Transverse colon (tissue), 4 donors: ENCODE data around the gene COL1A1. TPM values are rescaled to one million over a fixed set of nuclear protein-coding genes. Genes with fewer than 3 reads are reported as not detected.
A peak's percentile ranks its signal among the peaks of the same experiment; 100 is the strongest.

ENCODE experiments used
- DNase-seq: peaks from one replicate; pipeline ENCODE4 v3.0.0-alpha.2; 2019
- H3K27ac ChIP-seq, 4 donors: fragments of 200-600 bp; sonication (generic); 2 replicates each; pipeline ENCODE4 v1.5.1; 2016 to 2018; ENCODE audit warnings: inconsistent platforms in 4 of 4
- H3K27me3 ChIP-seq: fragments of 200-600 bp; sonication (generic); 2 replicates; pipeline ENCODE4 v1.5.1; 2017; ENCODE audit warnings: inconsistent platforms
- H3K36me3 ChIP-seq, 4 donors: fragments of 200-600 bp; sonication (generic); 2 replicates each; pipeline ENCODE4 v1.5.1; 2017 to 2019; ENCODE audit warnings: inconsistent platforms in 4 of 4
- H3K4me1 ChIP-seq, 4 donors: fragments of 200-600 bp; sonication (generic); 2 replicates each; pipeline ENCODE4 v1.5.1; 2017 to 2020; ENCODE audit warnings: inconsistent platforms in 4 of 4
- H3K4me3 ChIP-seq, 4 donors: fragments of 200-600 bp; sonication (generic); 1 replicate in 1 of 4; 2 replicates in 3 of 4; pipeline versions ENCODE4 v1.5.1 to v1.6.1; 2017 to 2019; ENCODE audit warnings: inconsistent platforms in 4 of 4
- H3K9me3 ChIP-seq, 2 donors: fragments of 200-600 bp; sonication (generic); 2 replicates each; pipeline ENCODE4 v1.5.1; 2017 to 2019; ENCODE audit warnings: inconsistent platforms in 2 of 2
- EP300 ChIP-seq: sonication (generic); formaldehyde crosslinking; IDR thresholded peaks from one replicate; pipeline ENCODE4 v1.6.1; 2017; ENCODE audit warnings: antibody characterized with exemption, low read depth
- POLR2A ChIP-seq: fragments of 450-650 bp; IDR thresholded peaks from one replicate; pipeline ENCODE4 v1.6.1; 2016; ENCODE audit warnings: antibody characterized with exemption, mild to moderate bottlenecking, moderate library complexity
- POLR2AphosphoS5 ChIP-seq, 3 donors: sonication (generic); formaldehyde crosslinking; IDR thresholded peaks; one replicate each; pipeline ENCODE4 v1.6.1; 2016; ENCODE audit warnings: antibody characterized with exemption in 3 of 3
- WGBS, 2 donors: methylation state at CpG; one replicate each; pipeline ENCODE4 v1.1.5; 2018; ENCODE audit warnings: low coverage in 1 of 2; 5-methylcytosine and 5-hydroxymethylcytosine counted together
- in situ Hi-C, 4 donors: fragments of 200-750 bp; cut with MboI; loops; one replicate each; pipeline versions ENCODE4 v1.15.0 to v1.15.1; 2017; ENCODE audit warnings: low sequenced_read_pairs in 3 of 4, low pct_ligation_motif_present in 1 of 4, low pct_unique_long_range_greater_than_20kb in 1 of 4
- intact Hi-C: fragments of 100-400 bp; cut with DNase I; formaldehyde crosslinking; loops from one replicate; pipeline ENCODE4 v1.15.1; 2023; ENCODE audit warnings: low total_unique reads
- total RNA-seq, 4 donors: library from RNA; depleted of rRNA; stranded (reverse); fragments of >200 nt; gene quantifications; one replicate each; pipeline ENCODE4 v1.1.0, GENCODE V29; 2016
- TF ChIP-seq, protein P1 (sequence below), 5 experiments: fragments of 200-600 bp in 3 of 5; fragments of 450-650 bp in 2 of 5; sonication (generic) in 3 of 5; IDR thresholded peaks; 1 replicate in 2 of 5; 2 replicates in 3 of 5; pipeline ENCODE4 v1.5.1; 2016 to 2017; ENCODE audit warnings: antibody characterized with exemption in 5 of 5, inconsistent platforms in 3 of 5, mild to moderate bottlenecking in 2 of 5, moderate library complexity in 1 of 5

COL1A1 gene
- total RNA-seq, 4 donors from 2014 or later: 13.0 to 210 (median 79.8) TPM

DNA sequence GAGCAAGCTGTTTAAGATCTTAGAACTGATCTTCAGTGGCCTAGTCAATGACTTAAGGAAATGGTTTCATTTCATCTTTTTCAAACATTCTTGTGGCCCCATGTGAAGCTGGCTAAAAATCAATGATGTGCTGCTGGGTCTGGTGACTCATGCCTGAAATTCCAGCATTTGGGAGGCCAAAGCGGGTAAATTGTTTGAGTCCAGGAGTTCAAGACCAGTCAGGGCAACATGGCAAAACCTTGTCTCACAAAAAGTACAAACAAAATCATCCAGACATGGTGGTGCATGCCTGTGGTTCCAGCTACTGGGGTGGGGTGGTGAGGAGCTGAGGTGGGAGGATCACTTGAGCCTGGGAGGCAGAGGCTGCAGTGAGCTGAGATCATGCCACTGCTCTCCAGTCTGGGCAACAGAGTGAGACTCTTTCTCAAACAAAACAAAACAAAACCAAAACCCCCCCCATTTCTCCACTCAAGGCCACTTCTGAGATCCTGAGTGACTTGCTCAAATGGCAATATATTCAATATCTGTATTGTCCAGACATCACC is 17.4 kb upstream of the COL1A1 start:
- intact Hi-C loops: no loop called here
- H3K4me1 ChIP-seq: peaks cover 0 to 31% (median 9%) of the 10 kb centered on the region in 4 donors
- no peak overlapping the region for H3K4me3 ChIP-seq
- 75 to 80% methylated on average over 1 of the region's 1 CpG for WGBS, 2 donors
- H3K27me3 ChIP-seq: no peaks in the 10 kb centered on the region
- H3K27ac ChIP-seq: peak overlapping the region; percentile 48 to 59 (median 51)
- no peaks in the 10 kb centered on the region for H3K9me3 ChIP-seq
- H3K36me3 ChIP-seq: no peaks in the 10 kb centered on the region
- DNase-seq: no peak
- peak in 1 of 3 donors; percentile 15 for TF ChIP-seq POLR2AphosphoS5 (IDR thresholded peaks at IDR 0.05)
- TF ChIP-seq, protein P1, sequence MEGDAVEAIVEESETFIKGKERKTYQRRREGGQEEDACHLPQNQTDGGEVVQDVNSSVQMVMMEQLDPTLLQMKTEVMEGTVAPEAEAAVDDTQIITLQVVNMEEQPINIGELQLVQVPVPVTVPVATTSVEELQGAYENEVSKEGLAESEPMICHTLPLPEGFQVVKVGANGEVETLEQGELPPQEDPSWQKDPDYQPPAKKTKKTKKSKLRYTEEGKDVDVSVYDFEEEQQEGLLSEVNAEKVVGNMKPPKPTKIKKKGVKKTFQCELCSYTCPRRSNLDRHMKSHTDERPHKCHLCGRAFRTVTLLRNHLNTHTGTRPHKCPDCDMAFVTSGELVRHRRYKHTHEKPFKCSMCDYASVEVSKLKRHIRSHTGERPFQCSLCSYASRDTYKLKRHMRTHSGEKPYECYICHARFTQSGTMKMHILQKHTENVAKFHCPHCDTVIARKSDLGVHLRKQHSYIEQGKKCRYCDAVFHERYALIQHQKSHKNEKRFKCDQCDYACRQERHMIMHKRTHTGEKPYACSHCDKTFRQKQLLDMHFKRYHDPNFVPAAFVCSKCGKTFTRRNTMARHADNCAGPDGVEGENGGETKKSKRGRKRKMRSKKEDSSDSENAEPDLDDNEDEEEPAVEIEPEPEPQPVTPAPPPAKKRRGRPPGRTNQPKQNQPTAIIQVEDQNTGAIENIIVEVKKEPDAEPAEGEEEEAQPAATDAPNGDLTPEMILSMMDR (IDR thresholded peaks at IDR 0.05): no peak
- in situ Hi-C loops: no loop called here

DNA sequence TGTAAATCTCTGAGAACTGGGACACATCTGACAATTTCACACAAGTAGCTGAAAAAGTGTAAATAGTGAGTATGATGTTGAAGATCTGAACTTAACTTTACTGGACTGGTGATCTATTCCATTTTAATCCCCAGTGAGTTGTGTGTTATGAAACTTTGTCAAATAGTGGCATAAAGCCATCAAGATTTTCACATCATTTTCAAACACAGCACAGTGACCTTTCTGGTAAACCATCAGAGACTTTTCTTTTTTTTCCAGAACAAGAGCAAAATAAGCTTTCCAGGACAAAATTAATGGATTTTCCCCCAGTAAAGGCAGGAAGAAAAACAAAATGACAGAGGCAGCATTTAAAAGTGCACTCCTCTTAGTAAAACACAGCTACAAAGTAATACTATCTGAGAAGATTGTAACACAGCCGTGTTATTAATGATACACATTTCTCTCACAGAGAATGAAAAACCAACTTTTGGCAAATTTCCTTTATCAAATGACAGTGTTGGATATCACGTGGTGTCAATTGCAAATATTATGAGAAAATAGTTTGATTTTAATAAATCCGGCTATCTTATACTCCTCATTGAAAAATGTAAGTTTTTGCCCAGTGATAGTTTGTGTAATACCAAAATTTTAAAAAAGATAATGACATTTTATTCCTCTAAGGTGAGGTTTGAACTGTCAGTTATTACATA is 16.8 kb upstream of the COL1A1 start:
- intact Hi-C loops: no loop called here

DNA sequence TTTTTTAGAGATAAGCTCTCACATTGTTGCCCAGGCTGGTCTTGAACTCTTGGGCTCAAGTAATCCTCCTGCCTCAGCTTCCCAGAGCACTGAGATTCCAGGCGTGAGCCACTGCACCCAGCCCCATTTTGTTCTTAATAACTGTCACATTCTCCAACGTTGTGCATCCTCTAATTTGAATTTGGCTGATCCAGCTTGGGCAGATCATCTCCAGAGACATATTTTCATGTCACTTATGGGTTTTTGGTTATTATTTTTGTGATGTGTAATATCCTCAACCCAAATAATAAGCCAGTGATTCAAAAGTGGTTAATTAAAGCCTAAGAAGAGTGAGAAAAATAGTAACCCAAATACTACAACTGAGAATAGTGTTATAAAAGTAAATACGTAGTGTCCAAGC is 16.2 kb upstream of the COL1A1 start:
- Histone ChIP-seq H3K27ac (peak overlapping the region; percentile 48 to 59 (median 51)), H3K36me3 (no peaks in the 10 kb centered on the region), H3K4me3 (no peak overlapping the region), H3K4me1 (peaks cover 0 to 35% (median 10%) of the 10 kb centered on the region in 4 donors), H3K9me3 (no peaks in the 10 kb centered on the region), H3K27me3 (no peaks in the 10 kb centered on the region)
- in situ Hi-C loops: no loop called here
- TF ChIP-seq POLR2AphosphoS5 (IDR thresholded peaks at IDR 0.05) (no peak), EP300 (no peak), POLR2A (no peak)
- TF ChIP-seq, protein P1 (IDR thresholded peaks at IDR 0.05): no peak
- 42 to 46% methylated on average over 3 of the region's 3 CpGs for WGBS, 2 donors
- DNase-seq: no peak
- intact Hi-C loops: no loop called here

More for the DNA sequence above, 16.8 kb upstream of the COL1A1 start:
- in situ Hi-C loops: no loop called here
- no peaks in the 10 kb centered on the region for H3K27me3 ChIP-seq
- H3K9me3 ChIP-seq: no peaks in the 10 kb centered on the region
- H3K4me1 ChIP-seq: peaks cover 0 to 31% (median 9%) of the 10 kb centered on the region in 4 donors
- TF ChIP-seq POLR2A (no peak), POLR2AphosphoS5 (IDR thresholded peaks at IDR 0.05) (peak in 2 of 3 donors; percentile 15 to 29)
- no peak for DNase-seq
- H3K4me3 ChIP-seq: no peak overlapping the region
- 63 to 77% methylated on average over 3 of the region's 3 CpGs for WGBS, 2 donors
- H3K27ac ChIP-seq: peak overlapping the region; percentile 48 to 59 (median 51)
- H3K36me3 ChIP-seq: no peaks in the 10 kb centered on the region

DNA sequence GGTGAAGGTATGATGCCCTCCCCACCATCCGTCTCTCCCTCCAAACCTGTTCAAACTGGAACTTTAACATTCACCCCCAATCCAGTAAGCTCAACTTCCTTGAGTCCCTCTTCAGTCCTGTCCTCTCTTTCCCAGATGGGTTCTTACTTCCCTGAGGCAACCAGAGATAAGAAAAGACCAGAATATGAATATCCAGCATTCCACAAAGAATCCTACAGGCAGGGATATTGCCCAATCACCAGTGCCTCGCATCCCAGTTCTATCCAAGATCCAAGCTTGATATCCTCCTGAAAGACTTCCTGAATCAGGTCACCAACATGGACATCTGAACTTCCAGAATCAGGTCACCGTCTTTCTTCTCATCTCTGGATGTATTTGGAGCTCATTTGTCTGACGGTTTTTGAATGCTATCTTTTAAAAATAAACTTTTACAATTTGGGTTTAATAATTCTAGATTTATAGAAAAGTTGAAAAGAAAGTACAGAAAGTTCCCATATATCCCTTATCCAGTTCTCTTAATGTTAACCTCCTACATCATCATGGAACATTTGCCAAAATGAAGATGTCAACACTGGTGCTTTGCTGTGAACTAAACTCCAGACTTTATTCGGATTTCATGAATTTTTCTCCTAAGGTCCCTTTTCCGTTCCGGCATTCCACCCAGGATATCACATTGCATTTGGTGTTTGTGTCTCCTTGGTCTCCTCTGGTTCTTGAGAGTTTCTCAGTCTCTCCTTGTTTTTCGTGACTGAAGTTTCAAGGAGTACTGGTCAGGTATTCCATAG is 13.7 kb upstream of the COL1A1 start:
- Histone ChIP-seq H3K9me3 (no peaks in the 10 kb centered on the region), H3K4me3 (no peak overlapping the region), H3K27me3 (no peaks in the 10 kb centered on the region), H3K4me1 (peaks cover 20 to 36% (median 29%) of the 10 kb centered on the region in 4 donors), H3K27ac (peak overlapping the region; percentile 1 to 50 (median 25)), H3K36me3 (no peaks in the 10 kb centered on the region)
- WGBS, 2 donors: 64 to 69% methylated on average over 7 to 8 of the region's 8 CpGs
- TF ChIP-seq POLR2A (no peak), EP300 (no peak), POLR2AphosphoS5 (IDR thresholded peaks at IDR 0.05) (no peak)
- TF ChIP-seq, protein P1 (IDR thresholded peaks at IDR 0.05): no peak
- intact Hi-C loops (no loop called here), in situ Hi-C loops (no loop called here)
- no peak for DNase-seq
